ENCODE measurements around the gene NUP214.

- TF ChIP-seq POLR2A (IDR thresholded peaks at IDR 0.05; ENCODE audit: low read depth, low read length) (no peak), TAF1 (IDR thresholded peaks at IDR 0.05; ENCODE audit: low read depth, low read length) (no peak), POLR2AphosphoS5 (IDR thresholded peaks at IDR 0.05; ENCODE audit: low read depth, low read length) (no peak), SPI1 (IDR thresholded peaks at IDR 0.05; ENCODE audit: low read depth, low read length) (no peak), PAX5 (IDR thresholded peaks at IDR 0.05; ENCODE audit: insufficient read depth, low read length, severe bottlenecking) (no peak)
Observed at GRCh38 chr9:131090025-131090787, 35.2 kb upstream of the NUP214 start.
